Stimulated activated CD8-positive, alpha-beta memory T cell treated with anti-CD3 and anti-CD28 coated beads, Interleukin-4, amount 100 ng/mL, for 48 hours (primary cell): ENCODE results near the gene POLRMT.
"Not testable (repeated sequence)": the region's sequence is repeated elsewhere in the genome, so short reads cannot be mapped to it uniquely, and the experiment has no call there.

Experiments used
- DNase-seq: peaks from one replicate; pipeline ENCODE4 v3.0.0-alpha.2; 2020

The POLRMT gene

DNA sequence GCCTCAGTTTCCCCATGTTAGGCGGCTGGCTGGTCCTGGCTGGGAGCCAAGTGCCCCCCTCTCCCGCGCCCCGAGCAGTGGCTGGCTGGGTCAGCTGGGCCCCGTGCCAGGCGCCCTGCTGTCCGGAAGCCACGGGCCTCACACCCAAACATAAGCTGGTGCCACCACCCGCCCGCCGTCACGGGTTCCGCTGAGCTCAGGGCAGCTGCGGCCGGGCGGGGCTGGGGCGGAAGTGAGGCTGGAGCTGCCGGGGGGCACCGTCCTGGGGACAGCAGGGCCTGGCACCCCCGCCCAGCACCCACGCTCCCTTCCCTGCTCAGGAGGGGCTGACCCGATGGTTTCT is 24.4 kb downstream of the POLRMT start:
- no peak for DNase-seq

DNA sequence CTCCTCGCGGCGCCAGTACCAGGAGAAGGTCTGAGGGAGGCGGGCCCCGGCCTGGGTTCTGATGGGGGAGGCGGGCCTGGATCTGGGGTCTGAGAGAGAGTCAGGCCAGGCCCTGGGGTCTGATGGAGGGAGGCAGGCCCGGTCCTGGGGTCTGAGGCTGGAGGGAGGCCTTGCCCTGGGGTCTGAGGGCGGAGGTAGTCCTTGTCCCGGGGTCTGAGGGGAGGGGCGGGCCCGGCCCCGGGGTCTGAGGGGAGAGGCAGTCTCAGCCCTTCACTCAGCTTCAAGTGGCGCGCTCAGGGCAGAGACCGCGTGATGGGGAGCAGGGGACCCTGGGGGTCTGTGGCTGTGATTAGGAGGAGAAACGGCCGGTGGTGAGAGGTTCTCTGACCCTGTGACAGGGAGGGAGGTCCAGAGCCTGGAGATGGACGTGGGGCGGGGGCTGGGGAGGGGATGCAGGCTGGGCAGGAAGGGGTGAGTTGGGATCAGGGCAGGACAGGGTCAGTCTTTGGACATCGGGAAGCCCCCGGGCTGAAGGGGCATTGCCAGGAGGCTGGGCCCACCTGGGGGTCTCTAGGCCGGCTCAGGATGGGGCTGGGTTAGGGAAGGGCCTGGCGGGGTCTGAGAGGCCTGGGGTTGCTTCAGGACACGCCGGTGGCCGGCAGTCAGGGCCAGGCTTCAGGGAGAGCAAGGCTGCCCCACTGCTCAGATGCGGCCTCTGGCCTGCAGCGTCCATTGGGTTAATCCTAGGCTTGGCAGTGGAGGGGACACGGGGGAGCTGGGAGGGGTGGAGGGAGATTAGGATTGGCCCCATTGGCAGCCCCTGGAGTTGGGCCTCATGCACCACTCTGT is 25.0 kb downstream of the POLRMT start:
- no peak for DNase-seq

- no peak for DNase-seq
Measured at GRCh38 chr19:607301-608154, 25.8 kb downstream of the POLRMT start.

GRCh38 chr19:605061-605971 is 28.0 kb downstream of the POLRMT start:
- DNase-seq = peak; percentile 64

GRCh38 chr19:604355-604754 is 29.0 kb downstream of the POLRMT start:
- peak; percentile 81 for DNase-seq

GRCh38 chr19:603779-604178 is 29.6 kb downstream of the POLRMT start:
- DNase-seq = peak; percentile 58

DNA sequence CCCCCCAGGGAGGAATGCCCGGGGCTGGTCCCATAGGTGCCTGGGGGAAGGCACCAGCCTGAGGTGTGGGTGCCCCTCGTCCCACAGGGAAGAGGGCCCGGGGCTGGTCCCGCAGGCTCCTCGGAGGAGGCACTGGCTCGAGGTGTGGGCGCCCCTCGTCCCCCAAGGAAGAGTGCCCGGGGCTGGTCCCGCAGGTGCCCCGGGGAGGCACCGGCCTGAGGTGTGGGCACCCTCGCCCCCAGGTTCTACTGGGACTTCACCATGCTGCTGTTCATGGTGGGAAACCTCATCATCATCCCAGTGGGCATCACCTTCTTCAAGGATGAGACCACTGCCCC is 30.1 kb downstream of the POLRMT start:
- not testable (repeated sequence) for DNase-seq

GRCh38 chr19:602391-603301 is 30.7 kb downstream of the POLRMT start:
- DNase-seq = no peak

GRCh38 chr19:601790-602189 is 31.5 kb downstream of the POLRMT start:
- no peak for DNase-seq

GRCh38 chr19:601310-601709 is 32.0 kb downstream of the POLRMT start:
- DNase-seq = no peak

- DNase-seq = peak; percentile 54
Measured at GRCh38 chr19:597406-598315, 35.7 kb downstream of the POLRMT start.

DNA sequence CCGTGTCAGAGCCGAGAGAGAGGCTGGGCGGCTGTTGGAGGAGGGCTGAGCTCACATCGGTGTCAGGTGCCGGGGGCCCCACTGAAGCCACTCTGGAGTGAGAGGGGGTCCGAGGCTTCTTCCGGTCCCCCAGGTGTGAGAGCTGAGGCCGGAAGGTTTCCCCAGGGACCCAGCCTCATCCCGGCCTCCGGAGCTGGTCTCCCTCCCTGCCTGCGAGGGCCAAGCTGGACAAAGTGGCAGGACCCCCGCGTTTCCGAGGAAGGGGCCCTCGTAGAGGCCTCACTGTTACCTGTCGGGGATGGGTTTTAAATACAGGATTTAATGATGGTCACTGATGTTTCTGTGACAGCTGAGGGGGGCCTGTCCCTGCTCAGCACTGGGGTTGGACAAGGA is 37.1 kb downstream of the POLRMT start:
- DNase-seq = no peak

DNA sequence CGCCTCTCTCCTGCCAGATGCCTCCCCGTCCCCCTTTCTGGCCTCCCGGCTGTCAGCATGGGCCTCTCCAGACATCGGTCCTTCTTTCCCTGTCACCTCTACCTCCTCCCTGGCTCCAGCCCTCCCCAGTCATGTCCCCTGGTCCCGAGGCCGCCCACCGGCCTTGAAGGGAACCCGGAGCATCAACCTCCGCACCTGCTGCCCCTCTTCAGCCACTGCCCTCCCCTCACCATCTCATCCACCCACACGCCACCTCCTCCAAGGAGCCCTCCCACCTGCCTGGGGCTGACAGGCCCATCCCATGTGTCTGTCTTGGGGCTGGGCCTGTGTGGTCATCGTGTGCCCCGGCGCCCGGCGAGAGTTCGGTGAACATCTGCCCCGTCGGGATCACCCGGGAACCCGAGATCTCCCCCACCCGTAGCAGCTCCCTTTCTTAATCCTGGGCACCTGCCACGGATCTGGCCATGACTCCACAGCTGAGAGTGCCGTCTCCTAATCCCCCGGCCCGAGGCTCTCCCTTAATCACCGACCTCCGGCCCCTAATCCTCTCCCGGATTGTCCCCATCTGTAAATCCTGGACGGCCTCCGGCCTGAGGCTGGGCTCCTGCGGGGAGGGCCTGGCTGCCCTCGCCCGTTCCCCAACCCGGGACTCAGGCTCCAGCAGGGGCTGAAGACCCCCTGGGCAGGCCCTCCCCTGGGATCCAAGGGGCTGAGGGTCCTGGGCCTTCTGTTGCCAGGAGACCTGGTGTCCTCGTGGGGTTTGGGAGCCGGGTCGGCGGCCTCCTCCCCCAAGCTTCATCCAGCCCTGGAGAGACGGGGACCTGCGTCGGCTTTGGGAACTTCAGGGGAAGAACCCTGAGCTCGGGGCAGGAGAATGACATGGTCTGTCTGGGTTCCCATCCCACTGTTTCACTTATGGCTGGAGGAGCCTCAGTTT is 37.7 kb downstream of the POLRMT start:
- DNase-seq = no peak

DNA sequence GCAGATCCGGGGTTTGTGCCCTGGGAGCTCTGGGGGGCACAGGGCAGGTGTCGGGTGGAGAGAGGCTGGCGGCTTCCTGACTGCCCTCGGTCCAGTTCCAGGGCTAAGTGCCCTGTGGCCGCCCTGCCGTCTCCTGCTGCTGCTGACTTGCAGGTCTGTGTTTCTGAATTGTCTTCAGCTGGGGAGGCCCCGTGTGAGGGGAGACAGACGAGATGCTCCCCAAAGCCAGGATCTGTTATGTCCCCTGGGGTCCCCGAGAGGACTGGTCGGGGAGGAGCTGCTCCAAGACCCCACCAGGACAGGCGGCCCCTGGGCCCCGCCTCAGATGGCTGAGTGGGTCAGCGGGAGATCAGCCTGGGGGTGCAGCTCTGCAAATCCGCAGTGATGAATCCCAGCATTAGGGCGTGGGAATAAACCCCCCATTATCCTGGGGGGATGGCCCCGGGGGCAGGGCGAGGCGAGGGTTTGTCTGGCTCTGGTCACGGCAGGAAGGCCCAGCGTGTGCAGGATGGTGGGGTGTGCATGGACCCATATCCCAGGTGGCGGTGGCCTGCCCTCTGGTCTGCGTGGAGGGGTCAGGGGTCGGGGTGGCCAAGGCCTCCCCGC is 39.0 kb downstream of the POLRMT start:
- no peak for DNase-seq

- no peak for DNase-seq
Measured at GRCh38 chr19:593505-593904, 39.8 kb downstream of the POLRMT start.

- no peak for DNase-seq
Measured at GRCh38 chr19:593055-593454, 40.3 kb downstream of the POLRMT start.

DNA sequence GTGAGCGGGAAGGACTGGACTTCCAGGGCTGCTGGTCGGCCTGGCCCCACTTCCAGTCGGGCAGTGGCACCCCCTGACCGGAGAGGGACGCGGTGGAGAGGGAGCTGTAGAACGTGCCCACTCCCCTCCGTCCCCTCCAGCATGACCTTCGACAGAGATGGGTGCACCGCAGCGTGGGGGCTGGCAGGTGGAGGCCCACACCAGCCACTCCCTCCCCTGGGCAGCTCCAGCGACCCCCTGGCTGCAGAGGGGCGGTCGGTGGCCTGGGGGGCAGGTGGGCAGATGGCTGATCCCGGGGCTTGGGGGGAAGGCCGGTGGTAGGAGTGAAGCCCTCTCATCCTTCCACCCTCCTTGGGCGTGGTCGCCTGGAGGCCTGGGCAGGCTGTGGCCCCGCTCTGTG is 41.2 kb downstream of the POLRMT start:
- DNase-seq = no peak

DNA sequence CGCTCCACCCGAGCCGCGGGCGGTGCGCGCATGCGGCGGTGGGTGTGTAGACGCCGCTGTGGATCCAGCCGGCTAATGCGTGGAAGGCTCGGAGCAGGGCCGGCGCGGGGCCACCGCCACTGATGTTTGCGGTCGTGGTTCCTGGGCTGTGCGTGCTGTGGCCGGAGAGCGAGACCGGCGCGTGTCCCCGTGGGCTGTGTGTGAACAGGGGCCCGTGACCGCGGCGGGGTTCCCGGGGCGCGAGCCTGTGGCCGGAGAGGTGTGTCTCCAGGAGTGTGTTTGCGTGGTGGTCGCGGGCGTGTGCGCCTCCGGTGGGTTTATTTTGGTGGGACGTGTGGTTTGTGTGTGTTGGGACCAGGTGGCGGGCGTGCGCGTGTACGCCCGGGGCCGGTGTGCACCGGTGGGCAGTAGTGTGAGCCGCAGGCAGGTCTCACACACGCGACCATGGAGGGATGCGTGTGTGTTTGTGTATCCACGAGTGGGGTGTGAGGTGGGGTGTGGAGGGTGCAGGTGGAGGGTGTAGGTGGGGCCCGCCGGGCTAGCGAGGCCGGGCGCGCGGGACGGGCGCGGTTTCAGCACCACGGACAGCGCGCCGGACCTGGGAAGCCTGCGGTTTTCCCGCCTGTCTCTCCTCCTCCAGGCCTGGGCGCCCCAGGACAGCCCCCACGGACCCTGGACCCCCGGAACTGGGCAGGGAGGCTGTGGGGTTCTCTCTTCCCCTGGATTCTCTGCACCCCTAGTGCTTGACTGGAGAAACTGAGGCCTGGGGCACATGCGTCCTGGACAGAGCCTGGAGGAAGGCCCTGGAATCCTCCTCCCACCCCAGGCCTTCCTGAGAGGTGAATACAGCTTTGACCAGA is 42.0 kb downstream of the POLRMT start:
- DNase-seq = no peak

DNA sequence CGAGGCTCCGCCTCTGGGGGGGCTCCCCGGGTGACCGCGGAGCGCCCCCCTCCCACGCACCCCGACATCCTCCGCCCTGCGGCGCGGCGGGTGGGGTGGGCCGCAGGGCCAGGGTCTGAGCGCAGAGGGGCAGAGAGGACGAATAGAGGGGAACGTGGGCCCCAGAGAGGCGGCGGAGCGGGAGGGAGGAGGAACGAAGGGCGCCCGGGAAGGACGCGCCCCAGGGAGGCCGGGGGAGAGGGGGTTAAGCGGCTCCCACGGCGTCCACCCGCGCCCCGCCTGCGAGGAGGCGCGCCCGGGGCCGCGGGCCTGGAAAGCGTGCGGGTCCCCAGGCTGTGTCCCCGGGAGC is 42.6 kb downstream of the POLRMT start:
- no peak for DNase-seq
